ENCODE data around the gene CACNA1G. TPM values are rescaled to one million over a fixed set of nuclear protein-coding genes. Genes with fewer than 3 reads are reported as not detected.

The CACNA1G gene
- total RNA-seq = 36.0 TPM

DNA sequence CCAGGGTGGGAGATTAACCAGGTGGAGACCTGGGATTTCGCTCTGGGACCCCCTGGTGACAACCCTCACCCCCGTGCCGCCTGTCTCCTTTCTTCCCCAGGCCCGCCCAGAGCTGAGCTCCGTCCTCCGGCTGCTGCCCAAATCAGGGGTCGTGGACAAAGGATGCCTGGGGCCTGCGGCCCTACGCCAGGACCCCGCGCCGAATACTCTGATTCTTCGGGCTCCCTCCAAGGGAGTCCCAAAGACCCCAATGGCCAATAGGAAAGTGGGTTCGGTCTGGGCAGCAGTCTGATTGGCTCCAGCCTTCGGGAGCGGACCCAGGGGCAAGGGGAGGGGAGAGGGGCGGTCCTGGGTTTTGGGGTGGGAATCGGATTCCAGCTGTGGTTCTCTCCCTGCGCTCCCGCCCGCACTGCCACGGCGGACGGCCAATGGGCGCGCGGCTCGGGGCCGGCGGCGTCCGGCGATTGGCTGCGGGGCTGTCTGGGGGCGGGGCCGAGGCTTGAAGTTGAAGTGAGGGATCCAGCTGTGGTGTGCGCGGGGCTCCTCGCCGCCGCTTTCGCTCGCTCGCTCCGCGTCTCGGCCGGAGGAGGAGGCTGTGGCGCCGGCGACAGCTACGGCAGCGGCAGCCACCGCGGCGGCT is at the start of gene CACNA1G:
Gene CACNA1G, plus strand, starts transcription at position 531 of the 640 bp plus-strand sequence. CDS start 745 bp downstream, outside the sequence.

GRCh38 chr17:50532452-50533024 is 28.0 kb upstream of the CACNA1G start, which contains the start of gene EPN3:
EPN3 (plus strand) TSS chr17:50532735; CDS start chr17:50536557, 3,822 bp downstream.

GRCh38 chr17:50547035-50547735 is 13.3 kb upstream of the CACNA1G start, which contains the start of gene SPATA20:
SPATA20 (plus strand) TSS chr17:50547174; CDS start chr17:50547209, 35 bp downstream.

GRCh38 chr17:50634224-50634914 is 73.9 kb downstream of the CACNA1G start, which contains the start of gene ABCC3:
ABCC3 (plus strand) TSS chr17:50634881; CDS start chr17:50634937, 56 bp downstream.

Other genes starting within 250 kb of the CACNA1G start
- gene XYLT2, start 214.6 kb upstream of the CACNA1G start, total RNA-seq = 14.1 TPM
- 40.8 TPM for gene MRPL27, start 187.5 kb upstream of the CACNA1G start, total RNA-seq
- 1.4 TPM for gene EME1, start 187.5 kb upstream of the CACNA1G start, total RNA-seq
- gene LRRC59, start 163.2 kb upstream of the CACNA1G start, total RNA-seq = 48.9 TPM
- 4.8 TPM for gene ACSF2, start 134.5 kb upstream of the CACNA1G start, total RNA-seq
- gene CHAD, start 91.8 kb upstream of the CACNA1G start, total RNA-seq = 0.46 TPM
- 14.1 TPM for gene RSAD1, start 81.9 kb upstream of the CACNA1G start, total RNA-seq
- 1.8 TPM for gene MYCBPAP, start 52.3 kb upstream of the CACNA1G start, total RNA-seq
- gene EPN3, start 28.0 kb upstream of the CACNA1G start, total RNA-seq = 0.23 TPM
- 32.8 TPM for gene SPATA20, start 13.5 kb upstream of the CACNA1G start, total RNA-seq
- gene ABCC3, start 74.2 kb downstream of the CACNA1G start, total RNA-seq = 0.46 TPM
- 30.2 TPM for gene ANKRD40, start 147.2 kb downstream of the CACNA1G start, total RNA-seq
- 109 TPM for gene LUC7L3, start 158.9 kb downstream of the CACNA1G start, total RNA-seq
- gene ANKRD40CL, start 206.8 kb downstream of the CACNA1G start, total RNA-seq = not detected

Data from diencephalon (tissue), 1 donor.